Trophoblast cell (in vitro differentiated cells and primary cell): ENCODE measurements around the gene CCDC150.

ENCODE experiments used
- DNase-seq, 2 donors: peaks; one replicate each; pipeline ENCODE4 v3.0.0-alpha.2; 2016
- H2AFZ ChIP-seq: 2 replicates; pipeline ENCODE4 v1.6.1; 2013; ENCODE audit warnings: low read length, moderate library complexity, mild to moderate bottlenecking; ENCODE audit not compliant: insufficient read depth, poor library complexity
- H2AK5ac ChIP-seq: 2 replicates; pipeline ENCODE4 v1.6.1; 2013; ENCODE audit warnings: mild to moderate bottlenecking, low read length
- H2BK120ac ChIP-seq: 2 replicates; pipeline ENCODE4 v1.6.1; 2013; ENCODE audit warnings: low read length, mild to moderate bottlenecking, moderate library complexity; ENCODE audit not compliant: insufficient read depth, poor library complexity
- H2BK12ac ChIP-seq: 2 replicates; pipeline ENCODE4 v1.6.1; 2013; ENCODE audit warnings: mild to moderate bottlenecking, low read length, moderate library complexity
- H2BK5ac ChIP-seq: 2 replicates; pipeline ENCODE4 v1.6.1; 2013; ENCODE audit warnings: low read length, low read depth, moderate library complexity, mild to moderate bottlenecking; ENCODE audit not compliant: poor library complexity
- H3K14ac ChIP-seq: 2 replicates; pipeline ENCODE4 v1.6.1; 2013; ENCODE audit warnings: mild to moderate bottlenecking, low read length
- H3K18ac ChIP-seq: 2 replicates; pipeline ENCODE4 v1.6.1; 2013; ENCODE audit warnings: mild to moderate bottlenecking, low read length
- H3K23ac ChIP-seq: 2 replicates; pipeline ENCODE4 v1.6.1; 2013; ENCODE audit warnings: low read length
- H3K27ac ChIP-seq: 2 replicates; pipeline ENCODE4 v1.5.1; 2013; ENCODE audit warnings: low read depth, mild to moderate bottlenecking, inconsistent platforms, low read length, moderate library complexity
- H3K27me3 ChIP-seq: 2 replicates; pipeline ENCODE4 v1.6.1; 2013; ENCODE audit warnings: inconsistent platforms, mild to moderate bottlenecking, low read length, moderate library complexity; ENCODE audit not compliant: insufficient read depth
- H3K36me3 ChIP-seq, 2 experiments: 1 replicate in 1 of 2; 2 replicates in 1 of 2; pipeline ENCODE4 v1.6.1; 2013; ENCODE audit warnings: low read length in 2 of 2, mild to moderate bottlenecking in 2 of 2, moderate library complexity in 1 of 2; ENCODE audit not compliant: insufficient read depth in 2 of 2, control insufficient read depth in 1 of 2
- H3K4ac ChIP-seq: 2 replicates; pipeline ENCODE4 v1.6.1; 2013; ENCODE audit warnings: low read depth, mild to moderate bottlenecking, low read length, moderate library complexity
- H3K4me1 ChIP-seq, 2 experiments: 1 replicate in 1 of 2; 2 replicates in 1 of 2; pipeline ENCODE4 v1.6.1; 2013; ENCODE audit warnings: low read length in 2 of 2, mild to moderate bottlenecking in 2 of 2, moderate library complexity in 1 of 2; ENCODE audit not compliant: insufficient read depth in 2 of 2, control insufficient read depth in 1 of 2
- H3K4me2 ChIP-seq: 2 replicates; pipeline ENCODE4 v1.6.1; 2013; ENCODE audit warnings: inconsistent platforms, mild to moderate bottlenecking, low read length, moderate library complexity
- H3K4me3 ChIP-seq: 2 replicates; pipeline ENCODE4 v1.5.1; 2013; ENCODE audit warnings: mild to moderate bottlenecking, low read depth, low read length, inconsistent platforms
- H3K79me1 ChIP-seq: one replicate; pipeline ENCODE4 v1.6.1; 2013; ENCODE audit warnings: low read length
- H3K79me2 ChIP-seq: 2 replicates; pipeline ENCODE4 v1.6.1; 2013; ENCODE audit warnings: low read length, mild to moderate bottlenecking; ENCODE audit not compliant: control insufficient read depth, insufficient read depth, poor library complexity
- H3K9ac ChIP-seq: 2 replicates; pipeline ENCODE4 v1.6.1; 2013; ENCODE audit warnings: mild to moderate bottlenecking, low read length
- H3K9me3 ChIP-seq: 2 replicates; pipeline ENCODE4 v1.6.1; 2013; ENCODE audit warnings: low read depth, mild to moderate bottlenecking, control low read depth, inconsistent platforms, low read length; ENCODE audit not compliant: insufficient read depth
- H4K12ac ChIP-seq: 2 replicates; pipeline ENCODE4 v1.6.1; 2013; ENCODE audit warnings: low read depth, mild to moderate bottlenecking, low read length, moderate library complexity
- H4K8ac ChIP-seq: 2 replicates; pipeline ENCODE4 v1.6.1; 2013; ENCODE audit warnings: low read depth, mild to moderate bottlenecking, low read length, moderate library complexity
- H4K91ac ChIP-seq: one replicate; pipeline ENCODE4 v1.6.1; 2013; ENCODE audit warnings: low read depth, mild to moderate bottlenecking, low read length, moderate library complexity
- WGBS: extraction: QIAGEN DNeasy Blood & Tissue Kit; methylation state at CpG from one replicate; pipeline ENCODE4 v1.1.7; 2013; ENCODE audit warnings: missing lambda C conversion rate; ENCODE audit not compliant: insufficient read length, insufficient coverage; ENCODE audit errors: extremely low coverage; 5-methylcytosine and 5-hydroxymethylcytosine counted together

The CCDC150 gene

GRCh38 chr2:196655761-196656160 is 16.2 kb downstream of the CCDC150 start:
- Histone ChIP-seq H2AK5ac (no peak overlapping the region), H2BK12ac (no peak overlapping the region), H3K27ac (no peak overlapping the region), H4K8ac (no peak overlapping the region), H4K12ac (no peak overlapping the region), H3K4me3 (no peak overlapping the region), H2BK120ac (no peak overlapping the region), H3K9me3 (peaks cover 9% of the 10 kb centered on the region), H3K36me3 (peaks cover 4 to 8% of the 10 kb centered on the region in 2 experiments), H3K4me1 (no peaks in the 10 kb centered on the region), H3K79me2 (no peaks in the 10 kb centered on the region), H3K14ac (no peak overlapping the region), H3K27me3 (no peaks in the 10 kb centered on the region), H3K79me1 (no peaks in the 10 kb centered on the region), H3K4ac (no peak overlapping the region), H3K9ac (no peak overlapping the region), H3K4me2 (no peak overlapping the region), H3K23ac (no peak overlapping the region), H2BK5ac (no peak overlapping the region), H3K18ac (no peak overlapping the region), H2AFZ (no peak overlapping the region), H4K91ac (no peak overlapping the region)
- DNase-seq = no peak
- WGBS = no CpG with 5 or more reads among the region's 1 CpG

GRCh38 chr2:196657333-196657732 is 17.8 kb downstream of the CCDC150 start:
- H3K79me1 ChIP-seq = no peaks in the 10 kb centered on the region
- H3K36me3 ChIP-seq = peaks cover 4 to 5% of the 10 kb centered on the region in 2 experiments
- no peak overlapping the region for H3K14ac ChIP-seq
- no peak overlapping the region for H4K8ac ChIP-seq
- peaks cover 5% of the 10 kb centered on the region for H3K9me3 ChIP-seq
- no peak overlapping the region for H4K91ac ChIP-seq
- H2BK5ac ChIP-seq = no peak overlapping the region
- H3K4me3 ChIP-seq = no peak overlapping the region
- no peak overlapping the region for H2AFZ ChIP-seq
- H3K9ac ChIP-seq = no peak overlapping the region
- 100% methylated on average over 1 of the region's 2 CpGs for WGBS
- no peak overlapping the region for H2AK5ac ChIP-seq
- no peak overlapping the region for H4K12ac ChIP-seq
- H3K18ac ChIP-seq = no peak overlapping the region
- no peak overlapping the region for H2BK120ac ChIP-seq
- H3K23ac ChIP-seq = no peak overlapping the region
- no peaks in the 10 kb centered on the region for H3K79me2 ChIP-seq
- no peak overlapping the region for H3K4ac ChIP-seq
- H3K27ac ChIP-seq = no peak overlapping the region
- no peaks in the 10 kb centered on the region for H3K4me1 ChIP-seq
- H3K4me2 ChIP-seq = no peak overlapping the region
- no peaks in the 10 kb centered on the region for H3K27me3 ChIP-seq
- no peak overlapping the region for H2BK12ac ChIP-seq
- no peak for DNase-seq

GRCh38 chr2:196659844-196660243 is 20.3 kb downstream of the CCDC150 start:
- no peak overlapping the region for H2BK12ac ChIP-seq
- WGBS = no CpG with 5 or more reads among the region's 1 CpG
- H2AK5ac ChIP-seq = no peak overlapping the region

GRCh38 chr2:196660244-196660643 is 20.7 kb downstream of the CCDC150 start:
- no peak overlapping the region for H3K9ac ChIP-seq
- no peak overlapping the region for H2AK5ac ChIP-seq
- no peak overlapping the region for H4K8ac ChIP-seq
- H3K27me3 ChIP-seq = no peaks in the 10 kb centered on the region
- no peak overlapping the region for H2BK5ac ChIP-seq
- H3K23ac ChIP-seq = no peak overlapping the region
- WGBS = no CpG with 5 or more reads among the region's 3 CpGs
- H2BK120ac ChIP-seq = no peak overlapping the region
- H3K4me3 ChIP-seq = no peak overlapping the region
- no peak overlapping the region for H4K91ac ChIP-seq
- no peaks in the 10 kb centered on the region for H3K9me3 ChIP-seq
- H2BK12ac ChIP-seq = no peak overlapping the region
- no peak overlapping the region for H3K18ac ChIP-seq
- no peaks in the 10 kb centered on the region for H3K4me1 ChIP-seq
- peak in 1 of 2 donors; percentile 17 for DNase-seq
- H3K79me1 ChIP-seq = no peaks in the 10 kb centered on the region
- H3K4ac ChIP-seq = no peak overlapping the region
- no peak overlapping the region for H4K12ac ChIP-seq
- no peak overlapping the region for H3K4me2 ChIP-seq
- H3K27ac ChIP-seq = no peak overlapping the region
- no peak overlapping the region for H2AFZ ChIP-seq
- H3K36me3 ChIP-seq = no peaks in the 10 kb centered on the region
- no peaks in the 10 kb centered on the region for H3K79me2 ChIP-seq
- no peak overlapping the region for H3K14ac ChIP-seq

More at GRCh38 chr2:196659844-196660243, 20.3 kb downstream of the CCDC150 start:
- no peaks in the 10 kb centered on the region for H3K4me1 ChIP-seq
- no peaks in the 10 kb centered on the region for H3K27me3 ChIP-seq
- no peaks in the 10 kb centered on the region for H3K79me2 ChIP-seq
- no peak overlapping the region for H3K4me2 ChIP-seq
- no peaks in the 10 kb centered on the region for H3K36me3 ChIP-seq
- no peak overlapping the region for H3K4ac ChIP-seq
- H2BK120ac ChIP-seq = no peak overlapping the region
- no peak overlapping the region for H3K4me3 ChIP-seq
- H3K9me3 ChIP-seq = no peaks in the 10 kb centered on the region
- no peak overlapping the region for H3K27ac ChIP-seq
- no peak overlapping the region for H3K18ac ChIP-seq
- no peaks in the 10 kb centered on the region for H3K79me1 ChIP-seq
- H2BK5ac ChIP-seq = no peak overlapping the region
- H3K23ac ChIP-seq = no peak overlapping the region
- DNase-seq = no peak
- no peak overlapping the region for H4K12ac ChIP-seq
- H4K8ac ChIP-seq = no peak overlapping the region
- no peak overlapping the region for H3K9ac ChIP-seq
- no peak overlapping the region for H2AFZ ChIP-seq
- H3K14ac ChIP-seq = no peak overlapping the region
- no peak overlapping the region for H4K91ac ChIP-seq
